Left forelimb (tissue), 1 donor: Measurements from ENCODE around the gene PSORS1C2.

Source experiments
- DNase-seq: peaks from one replicate; pipeline ENCODE4 v3.0.0-alpha.2; 2018; ENCODE audit warnings: low spot score

Gene PSORS1C2

DNA sequence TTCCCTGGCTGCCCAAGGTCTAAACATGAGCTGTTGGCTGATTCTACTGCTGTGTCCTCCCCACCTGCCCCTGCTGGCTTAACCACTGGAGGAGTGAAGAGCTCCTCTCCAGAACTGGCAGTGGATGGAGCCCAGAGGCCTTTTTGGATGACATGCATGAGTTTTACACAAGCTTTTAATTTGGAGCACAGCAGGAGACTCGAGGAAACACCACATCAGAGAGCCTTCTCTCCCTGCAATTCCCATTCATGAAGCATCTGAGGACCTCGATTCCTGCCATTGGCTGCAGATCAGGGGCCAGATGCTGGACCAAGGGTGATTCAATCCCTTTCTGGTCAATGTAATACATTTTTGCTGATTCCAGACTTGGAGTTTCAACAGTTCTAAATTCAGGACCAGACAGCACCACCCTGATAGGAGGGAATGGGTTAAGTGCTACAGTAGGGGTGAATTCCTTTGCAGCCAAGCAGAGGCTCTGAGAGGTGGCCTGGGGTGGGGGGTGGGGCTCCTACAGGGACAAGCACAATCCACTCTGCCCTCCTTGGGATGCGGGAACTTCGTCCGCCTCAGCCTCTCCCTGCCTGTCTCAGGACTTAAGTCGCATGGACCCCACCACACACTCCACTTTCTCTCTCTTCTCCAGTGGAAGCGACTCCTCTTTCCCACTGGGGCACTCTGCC, 24.9 kb downstream of the PSORS1C2 start:
- DNase-seq: no peak

DNA sequence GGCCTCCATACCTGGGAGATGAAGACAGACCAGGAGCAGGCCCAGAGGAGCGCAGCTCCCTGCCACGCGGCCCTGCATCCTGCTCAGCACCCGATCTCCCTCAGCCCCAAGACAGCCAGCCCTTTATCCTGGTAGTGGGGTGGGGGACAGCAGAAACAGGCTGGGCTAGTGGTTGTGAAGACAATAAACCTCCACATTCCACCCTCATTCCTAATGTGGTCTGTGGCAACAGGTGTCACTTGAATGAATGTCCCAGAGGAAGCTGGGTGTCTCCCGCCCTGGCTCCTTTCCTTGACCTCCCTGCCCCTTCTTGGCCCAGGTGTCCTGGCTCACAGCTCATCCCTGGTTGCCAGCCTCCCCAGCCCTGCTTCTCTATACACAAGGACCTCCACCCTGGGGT, 26.4 kb downstream of the PSORS1C2 start, which contains the start of gene C6orf15:
Gene C6orf15, minus strand, starts transcription at position 98 of the 400 bp plus-strand sequence. Its CDS starts 20 bp downstream, at position 78.
- DNase-seq: no peak

DNA sequence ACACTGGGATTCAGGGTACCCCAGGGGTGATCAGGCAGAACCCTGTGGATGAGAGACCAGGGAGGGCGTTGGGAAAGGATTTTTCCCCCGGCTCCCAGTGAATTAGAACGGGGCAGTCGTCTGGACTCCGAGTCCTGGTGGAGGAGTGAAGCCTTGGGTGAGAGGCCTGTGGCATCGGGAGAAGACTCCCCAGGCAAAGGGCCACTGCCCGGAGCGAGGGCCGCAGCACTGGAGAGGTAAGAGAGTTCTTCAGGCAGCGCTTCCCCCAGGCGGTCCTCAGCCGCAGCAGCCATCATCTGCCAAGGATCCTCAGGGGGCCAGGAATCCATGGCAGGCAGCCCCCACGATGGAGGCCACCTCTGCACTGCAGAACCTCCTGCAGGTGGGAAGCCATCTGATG, 27.2 kb downstream of the PSORS1C2 start:
- DNase-seq: no peak

DNA sequence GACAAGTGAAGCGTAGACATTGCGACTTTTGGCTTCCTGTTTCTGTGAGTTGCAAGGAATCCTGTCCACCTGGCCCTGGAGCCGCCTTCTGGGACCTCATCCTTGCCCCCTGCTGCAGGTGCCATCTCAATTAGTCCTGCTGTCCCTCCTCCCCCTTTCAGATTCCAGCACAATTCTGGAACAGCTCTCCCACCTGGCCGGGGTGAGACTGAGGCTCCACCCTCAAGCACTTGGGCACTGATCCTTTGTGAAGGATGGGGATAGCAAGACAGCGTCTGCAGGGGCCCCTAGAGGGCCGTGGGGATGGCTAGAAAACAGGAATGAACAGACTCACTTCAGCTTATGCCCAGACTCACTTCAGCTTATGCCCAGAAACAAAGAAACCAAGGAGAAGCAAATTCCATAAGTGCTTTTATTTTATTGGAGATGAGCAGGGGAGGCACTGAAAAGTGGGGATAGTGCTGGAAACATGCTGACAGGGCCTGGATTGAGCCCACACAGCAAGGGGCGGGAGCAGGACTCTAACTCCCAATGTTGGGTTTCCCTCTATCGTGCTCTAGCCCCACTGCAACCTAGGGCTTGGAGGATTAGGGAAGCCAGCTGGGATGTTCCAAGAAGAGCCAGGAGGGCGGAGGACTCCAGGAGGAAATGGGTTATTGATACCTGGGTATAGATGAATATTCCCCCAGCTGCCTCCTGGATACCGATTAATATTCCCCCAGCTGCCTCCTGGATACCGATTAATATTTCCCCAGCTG, 27.9 kb downstream of the PSORS1C2 start:
- no peak for DNase-seq

DNA sequence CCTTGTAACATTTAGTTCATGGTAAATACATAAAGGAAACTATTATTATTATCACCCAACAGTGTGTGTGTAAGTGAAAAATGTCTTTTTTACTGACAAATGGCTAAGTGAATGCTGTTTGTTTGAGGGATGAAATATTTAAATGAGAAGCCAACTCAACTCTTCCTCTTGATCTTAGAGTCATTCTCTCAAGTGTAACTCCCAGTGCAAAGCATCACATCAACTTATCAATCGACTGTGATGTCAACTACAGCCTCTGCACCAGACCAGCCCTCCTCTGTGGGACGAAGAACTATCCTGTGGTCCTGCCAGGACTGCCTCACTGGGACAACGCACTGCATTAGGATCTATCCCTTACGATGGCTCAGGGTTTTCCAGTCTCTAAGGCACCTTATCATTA, 31.8 kb downstream of the PSORS1C2 start:
- DNase-seq: no peak

DNA sequence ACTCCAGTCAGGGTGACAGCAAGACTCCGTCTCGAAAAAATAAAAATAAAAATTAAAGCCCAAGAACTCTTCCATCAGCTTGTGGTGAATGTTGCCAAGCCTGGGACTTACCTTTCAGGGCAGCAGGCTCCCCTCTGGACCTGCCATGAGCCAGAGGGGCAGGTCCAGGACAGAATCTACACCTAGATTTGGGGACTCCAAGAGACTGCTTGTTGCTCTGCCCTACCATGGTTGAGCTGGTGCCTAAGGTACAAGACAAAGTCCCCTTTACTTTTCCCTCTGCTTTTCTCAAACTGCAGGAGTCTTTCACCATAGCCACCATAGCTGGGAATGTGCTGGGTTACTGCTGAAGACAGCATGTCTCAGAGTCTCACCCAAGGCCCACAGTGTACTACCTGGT, 35.7 kb downstream of the PSORS1C2 start:
- no peak for DNase-seq

DNA sequence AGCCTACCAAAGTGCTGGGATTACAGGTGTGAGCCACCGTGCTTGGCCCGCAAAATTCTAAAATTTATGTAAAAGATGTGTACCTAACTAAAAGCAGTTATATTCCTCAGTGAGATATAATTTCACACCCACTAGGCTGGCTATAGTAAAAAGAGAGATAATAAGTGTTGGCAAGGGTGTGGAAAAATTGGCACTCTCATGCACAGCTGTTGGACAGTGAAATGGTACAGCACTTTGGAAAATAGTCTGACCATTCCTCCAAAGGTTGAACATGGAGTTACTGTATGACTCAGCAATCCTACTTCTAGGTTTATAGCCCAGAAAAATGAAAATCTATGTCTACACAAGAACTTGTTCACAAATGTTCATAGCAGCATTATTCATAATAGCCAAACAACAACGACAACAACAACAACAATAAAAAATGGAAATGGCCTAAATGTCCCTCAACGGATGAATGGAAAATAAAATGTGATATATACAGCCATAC, 40.4 kb downstream of the PSORS1C2 start:
- DNase-seq: no peak

DNA sequence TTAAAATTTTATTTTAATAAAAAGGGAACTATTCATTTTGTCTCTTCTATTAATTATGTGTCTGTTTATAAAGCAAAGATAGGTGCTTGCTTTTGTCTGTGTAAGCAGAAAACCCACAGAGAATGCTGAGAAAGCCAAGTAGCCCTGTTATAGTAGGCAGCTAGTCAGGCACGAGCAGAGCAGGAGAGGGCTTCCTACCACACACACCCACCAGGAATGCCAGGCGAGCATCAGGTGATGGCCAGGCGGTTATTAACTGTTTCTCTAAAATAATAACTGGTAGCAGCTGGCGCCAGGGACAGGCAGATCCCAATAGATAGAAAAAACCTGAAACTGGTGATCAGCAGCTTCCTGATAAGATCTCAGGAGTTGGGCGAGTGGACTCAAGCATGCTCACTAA, 42.2 kb downstream of the PSORS1C2 start:
- no peak for DNase-seq

DNA sequence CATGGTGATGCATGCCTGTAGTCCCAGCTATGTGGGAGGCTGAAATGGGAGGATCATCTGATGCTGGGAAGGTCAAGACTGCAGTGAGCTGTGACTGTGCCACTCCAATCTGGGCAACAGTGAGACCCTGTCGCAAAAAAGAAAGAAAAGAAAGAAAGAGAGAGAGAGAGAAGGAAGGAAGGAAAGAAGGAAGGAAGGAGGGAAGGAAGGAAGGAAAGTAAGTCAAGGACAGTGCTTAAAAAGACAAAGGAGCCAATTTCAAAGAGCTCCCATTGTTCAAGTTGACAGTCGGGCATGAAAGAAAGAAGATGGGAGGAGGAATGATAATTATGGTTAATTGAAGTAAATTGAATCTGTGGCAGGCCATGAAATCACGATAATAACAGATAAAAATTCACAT, 42.7 kb downstream of the PSORS1C2 start:
- no peak for DNase-seq

DNA sequence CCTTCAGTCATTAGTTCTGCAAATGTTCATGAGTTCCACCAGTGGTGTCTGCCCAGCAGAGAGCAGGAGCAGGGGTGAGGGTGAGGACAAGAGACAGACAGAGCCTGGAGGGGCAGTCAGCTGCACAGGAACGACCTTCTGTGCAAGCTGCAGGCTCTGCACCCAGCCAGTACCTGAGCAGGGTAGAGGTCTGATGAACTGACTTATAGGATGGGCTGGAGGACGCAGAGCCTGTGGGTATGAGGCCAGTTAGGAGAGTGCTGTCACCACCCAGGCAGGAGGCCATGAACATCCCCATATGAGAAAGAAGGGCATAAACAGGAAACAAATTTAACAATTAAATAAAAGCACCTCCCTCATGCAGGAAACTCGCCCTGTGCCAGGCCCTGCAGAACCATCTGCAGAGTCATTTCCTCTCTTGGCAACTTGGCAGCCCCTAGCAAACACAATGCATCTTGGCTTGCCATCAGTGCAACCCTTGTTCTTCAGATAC, 44.4 kb downstream of the PSORS1C2 start:
- no peak for DNase-seq

DNA sequence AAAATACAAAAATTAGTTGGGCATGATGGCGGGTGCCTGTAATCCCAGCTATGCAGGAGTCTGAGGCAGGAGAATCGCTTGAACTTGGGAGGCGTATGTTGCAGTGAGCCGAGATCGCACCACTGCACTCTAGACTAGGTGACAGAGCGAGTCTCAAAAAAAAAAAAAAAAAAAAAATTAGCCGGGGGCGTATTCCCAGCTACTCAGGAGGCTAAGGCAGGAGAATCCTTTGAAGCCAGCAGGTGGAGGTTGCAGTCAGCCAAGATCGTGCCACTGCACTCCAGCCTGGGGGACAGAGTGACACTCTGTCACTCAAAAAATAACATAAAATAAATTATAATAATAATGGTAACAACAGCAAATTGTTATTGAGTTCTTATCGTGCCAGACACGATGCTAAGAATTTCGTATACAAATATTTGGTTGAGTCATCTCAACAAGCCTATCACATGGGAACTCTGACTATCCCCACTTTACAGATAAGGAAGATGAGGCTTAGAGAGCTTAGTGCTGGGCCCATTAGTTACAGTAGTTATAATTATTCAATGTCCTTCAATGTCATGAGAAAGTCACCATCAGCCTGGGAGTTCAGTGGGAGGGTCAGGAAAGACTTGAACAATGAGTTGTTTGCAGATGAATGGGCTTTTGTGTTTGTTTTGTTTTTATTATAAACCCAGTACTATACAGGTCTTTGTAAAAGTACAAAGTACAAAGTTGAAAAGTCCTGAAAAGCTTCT, 45.9 kb downstream of the PSORS1C2 start:
- no peak for DNase-seq

DNA sequence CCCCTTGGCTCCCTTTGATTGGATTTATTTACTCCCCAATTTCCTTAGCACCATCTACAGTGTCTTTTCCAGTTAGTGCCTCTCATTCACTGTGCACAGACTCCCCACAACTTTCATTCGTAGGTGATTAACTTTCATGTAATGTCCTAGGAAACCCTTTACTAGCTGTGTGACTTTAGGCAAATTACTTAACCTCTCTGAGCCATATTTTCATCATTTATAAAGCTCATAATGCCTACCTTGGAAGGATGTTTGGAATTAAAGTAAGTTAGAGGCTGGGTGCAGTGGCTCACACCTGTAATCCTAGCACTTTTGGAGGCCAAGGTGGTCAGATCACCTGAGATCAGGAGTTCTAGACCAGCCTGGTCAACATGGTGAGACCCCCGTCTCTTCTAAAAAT, 46.6 kb downstream of the PSORS1C2 start:
- no peak for DNase-seq

DNA sequence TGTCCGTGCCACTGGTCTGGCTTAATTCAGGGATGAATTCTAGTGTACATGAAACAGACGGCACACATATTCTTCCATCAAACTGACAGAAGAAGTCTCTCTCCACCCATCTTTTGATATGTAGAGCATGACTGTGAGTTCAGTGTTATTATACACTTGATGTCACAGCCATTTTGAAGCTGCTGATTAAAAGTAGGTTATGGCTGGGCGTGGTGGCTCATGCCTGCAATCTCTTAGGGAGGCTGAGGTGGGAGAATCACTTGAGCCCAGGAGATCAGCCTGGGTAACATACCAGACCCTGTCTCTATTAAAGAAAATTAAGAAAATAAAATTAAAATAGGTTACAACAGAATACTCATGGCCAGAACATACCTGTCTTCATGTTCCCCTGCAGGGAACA, 47.2 kb downstream of the PSORS1C2 start:
- DNase-seq: no peak

DNA sequence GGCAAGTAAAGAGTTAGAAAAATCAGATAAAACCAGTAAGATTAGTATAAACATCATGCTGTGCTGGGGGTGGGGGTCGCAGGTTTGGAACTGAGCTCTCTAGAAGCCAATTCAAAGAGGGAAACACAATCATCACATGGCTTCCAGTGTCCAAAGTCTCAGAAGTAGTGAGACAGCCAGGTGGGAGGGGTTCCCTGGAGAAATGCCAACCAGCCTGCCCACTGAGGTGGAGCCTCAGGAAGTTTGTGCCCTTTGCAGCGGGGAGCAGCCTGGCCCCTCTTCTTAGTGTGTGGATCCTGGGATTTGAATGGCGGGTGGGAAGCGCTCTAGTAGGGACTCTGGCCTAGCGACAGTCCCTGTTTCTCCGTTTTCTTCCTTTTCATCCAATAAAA, 47.9 kb downstream of the PSORS1C2 start:
- no peak for DNase-seq

DNA sequence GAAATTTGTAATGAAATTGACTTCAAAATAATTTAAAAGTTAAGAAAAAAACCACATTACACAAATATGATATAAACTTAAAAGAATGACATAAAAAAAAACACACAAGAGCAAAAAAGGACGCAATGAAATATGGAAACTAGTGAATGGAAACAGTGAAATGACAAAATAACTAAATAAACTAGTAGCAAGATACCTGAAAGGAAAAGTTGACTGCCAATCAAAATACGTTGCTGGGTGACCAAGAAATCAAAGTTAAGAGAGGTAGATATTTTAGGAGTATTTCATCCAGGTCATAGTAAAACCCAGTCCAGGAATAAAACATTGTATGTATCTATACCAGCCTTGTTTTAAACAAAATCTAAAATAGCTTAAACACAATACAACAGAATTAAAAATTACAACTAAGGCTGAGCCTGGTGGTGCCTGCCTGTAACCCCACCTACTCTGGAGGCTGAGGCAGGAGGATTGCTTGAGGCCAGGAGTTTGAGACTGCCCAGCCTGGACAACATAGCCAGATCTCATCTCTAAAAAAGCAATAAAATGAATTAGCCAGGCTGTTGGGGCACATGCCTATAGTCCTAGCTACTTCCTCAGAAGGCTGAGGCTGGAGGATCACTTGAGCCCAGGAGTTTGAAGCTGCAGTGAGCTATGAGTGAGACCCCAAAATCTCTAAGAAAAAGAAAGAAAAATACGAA, 48.4 kb downstream of the PSORS1C2 start:
- DNase-seq: no peak
